NCI-H1436 (cell line): ENCODE measurements around the gene AKAP13.
"Not testable (repeated sequence)": the region's sequence is repeated elsewhere in the genome, so short reads cannot be mapped to it uniquely, and the experiment has no call there.

ENCODE experiments used
- DNase-seq: peaks from one replicate; lab custom pipeline; 2025; lab: John Stamatoyannopoulos, UW

The AKAP13 gene

GRCh38 chr15:85793641-85794597 lies 413.5 kb downstream of the AKAP13 start:
- DNase-seq = no peak

DNA sequence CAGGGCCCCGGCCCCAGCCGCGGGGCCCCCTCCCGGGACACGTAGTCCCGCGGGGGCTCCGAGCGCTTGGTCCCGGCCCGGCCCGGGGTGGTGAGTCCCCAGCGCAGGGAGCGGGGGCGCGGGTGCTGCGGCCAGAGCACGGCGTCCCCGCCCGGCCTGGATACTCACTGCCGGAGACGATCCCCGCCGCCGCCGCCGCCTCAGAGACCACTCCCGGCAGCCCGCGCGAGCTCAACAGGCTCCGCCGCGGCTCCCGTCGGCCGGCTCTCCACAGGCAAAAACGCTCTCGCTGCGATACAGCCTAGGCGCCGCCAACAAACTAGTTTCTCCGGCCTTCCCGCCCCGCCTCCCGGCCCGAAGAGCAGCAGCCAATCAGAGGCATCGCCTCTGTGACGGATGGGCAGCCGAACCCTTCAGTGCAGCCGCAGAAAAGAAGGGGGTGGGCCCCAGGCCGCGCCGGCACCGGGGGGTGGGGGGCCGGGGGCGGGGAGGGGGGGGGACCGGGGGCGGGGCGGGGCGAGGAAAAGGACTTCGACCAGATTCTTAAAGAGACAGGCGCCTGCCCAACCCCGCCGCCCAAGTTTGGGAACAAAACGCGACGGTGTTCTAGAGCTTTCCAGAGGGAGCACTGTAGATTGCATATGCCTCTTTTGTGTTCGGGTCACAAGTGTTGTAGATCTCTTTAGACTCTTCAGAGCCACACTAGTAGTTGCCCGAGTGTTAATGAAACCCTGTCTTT lies 414.4 kb downstream of the AKAP13 start, which contains the start of gene KLHL25:
KLHL25 (minus strand) TSS at position 328 of the 739 bp plus-strand sequence. CDS start 25,115 bp downstream, outside the sequence.
- DNase-seq = peak; percentile 93

DNA sequence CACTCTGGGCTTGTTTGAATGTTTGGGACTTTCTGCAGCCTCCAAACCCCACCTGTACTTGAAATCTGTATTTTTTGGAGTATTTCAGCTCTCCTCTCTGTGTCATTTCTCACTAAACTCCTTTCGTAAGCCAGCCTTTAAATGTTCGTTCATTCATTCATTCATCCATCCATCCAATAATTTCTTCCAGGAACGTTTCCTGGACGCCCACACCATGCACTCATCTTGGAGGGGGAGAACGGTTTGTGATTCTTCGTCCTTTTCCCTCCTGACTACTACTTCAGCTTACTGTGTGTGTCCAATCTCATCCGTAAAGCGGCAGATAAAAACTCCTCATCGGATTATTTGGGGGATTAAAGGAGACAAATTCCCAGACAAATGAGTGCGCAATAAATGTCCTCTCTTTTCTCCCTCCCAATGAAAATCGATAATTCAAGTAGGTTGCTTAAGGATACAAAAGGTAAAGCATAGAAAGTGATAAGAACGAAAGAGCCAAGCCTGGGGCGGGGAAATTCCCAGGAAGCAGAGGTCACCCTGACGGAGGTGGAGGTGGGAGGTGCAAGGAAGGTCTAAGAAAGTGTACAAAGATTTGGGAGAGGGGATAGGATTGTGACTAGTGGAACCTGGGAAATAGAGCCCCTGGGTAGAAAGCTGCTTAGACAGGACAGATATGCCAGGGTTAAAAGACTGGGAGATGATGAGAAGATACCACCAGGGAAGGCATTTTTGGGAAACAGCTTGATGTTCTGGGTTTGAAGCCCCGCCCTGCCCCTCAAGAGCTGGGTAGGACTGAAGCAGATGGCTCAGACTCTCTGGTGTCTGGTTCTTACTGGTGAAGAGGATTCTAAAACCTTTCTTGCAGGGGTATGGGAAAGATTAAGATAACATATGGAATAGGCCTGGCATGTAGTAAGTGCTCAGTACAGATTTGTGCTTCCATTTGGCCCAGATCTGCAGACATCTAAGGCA lies 415.2 kb downstream of the AKAP13 start:
- DNase-seq = no peak

- DNase-seq = not testable (repeated sequence)
These were observed 416.0 kb downstream of the AKAP13 start for GRCh38 chr15:85796371-85796770.
